HG03095 (cell line): ENCODE measurements around the gene GINS1.

ENCODE experiments used
- ATAC-seq: cut with Tn5 transposase; IDR thresholded peaks from one replicate; pipeline ENCODE4 v1.9.1; 2021; ENCODE audit warnings: moderate library complexity; ENCODE audit not compliant: unreplicated experiment

GINS1 gene

DNA sequence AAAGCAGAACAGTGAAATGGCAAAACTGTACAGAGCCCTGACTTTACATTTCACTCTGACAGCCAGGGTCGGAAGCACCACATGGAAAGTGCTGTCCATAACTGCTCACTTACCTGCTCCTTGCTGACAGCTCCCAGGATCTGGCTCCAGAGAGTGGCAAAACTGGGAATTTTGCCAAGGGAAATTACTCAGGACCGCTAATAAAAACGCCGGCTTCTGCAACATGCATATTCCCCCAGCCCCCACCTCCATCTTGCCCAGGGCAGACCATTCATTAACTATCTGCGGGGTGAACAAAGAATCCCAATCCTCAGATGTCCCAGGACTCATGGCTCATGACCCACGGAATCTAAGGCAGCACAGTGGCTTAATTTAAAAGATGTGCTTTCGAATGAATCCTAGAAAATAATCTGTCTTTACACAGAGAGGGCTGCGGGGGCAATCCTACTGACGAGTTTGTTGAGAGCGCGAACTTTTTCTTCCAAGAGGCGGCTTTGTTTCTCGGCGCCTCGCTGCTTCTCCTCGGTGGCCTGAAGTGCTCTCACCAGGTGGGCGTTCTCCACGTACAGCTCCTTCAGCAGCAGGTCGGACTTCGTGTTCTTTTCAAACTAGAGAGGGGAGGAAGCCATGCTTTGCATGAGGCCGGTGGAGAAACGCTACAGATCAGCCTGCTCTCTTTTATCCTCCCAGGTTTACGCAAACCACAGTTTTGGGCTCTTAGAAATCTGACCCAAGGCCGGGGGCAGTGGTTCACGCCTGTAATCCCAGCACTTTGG lies 45.8 kb downstream of the GINS1 start:
- ATAC-seq = no peak

- no peak for ATAC-seq
Observed at GRCh38 chr20:25454153-25454900, 46.9 kb downstream of the GINS1 start.

DNA sequence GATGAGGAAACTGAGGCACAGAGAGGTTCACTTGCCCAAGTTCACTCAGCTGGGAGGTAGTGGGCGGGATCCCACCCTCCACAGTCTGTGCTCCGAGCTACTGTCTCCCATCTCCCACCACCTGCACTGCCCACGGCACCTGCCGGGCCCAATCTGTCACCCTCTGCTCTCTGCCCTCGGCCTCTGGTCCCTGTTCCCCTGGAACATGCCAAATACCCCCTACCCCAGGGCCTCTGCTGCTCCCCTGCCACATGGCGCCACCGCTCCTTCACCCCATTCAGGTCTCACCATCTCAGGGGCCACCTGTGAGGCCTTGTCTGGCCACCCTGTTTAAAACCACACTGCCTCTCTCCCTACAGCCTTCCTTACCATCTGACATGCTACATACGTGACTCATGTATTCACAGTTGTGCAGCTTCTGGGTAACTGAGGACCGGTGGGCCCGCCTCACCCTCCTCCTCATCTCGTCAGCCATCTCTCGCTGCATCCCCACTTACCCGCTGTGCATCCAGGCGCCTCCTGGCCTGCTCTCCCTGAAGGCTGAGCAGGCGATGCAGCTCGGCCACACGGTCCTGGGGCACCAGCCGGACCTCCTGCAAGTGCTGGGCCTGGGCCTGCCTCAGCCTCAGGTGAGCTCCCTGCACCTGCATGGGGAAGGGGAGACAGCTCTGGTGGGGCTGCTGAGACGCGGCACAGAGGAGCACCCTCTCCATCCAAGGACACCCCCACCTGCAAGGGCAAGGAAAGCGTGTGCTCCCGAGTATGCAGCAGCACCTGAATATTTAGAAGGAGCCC lies 50.6 kb downstream of the GINS1 start:
- no peak for ATAC-seq

GRCh38 chr20:25459111-25459830 lies 51.8 kb downstream of the GINS1 start:
- ATAC-seq = no peak

- ATAC-seq = no peak
Observed at GRCh38 chr20:25459916-25460535, 52.6 kb downstream of the GINS1 start.

- no peak for ATAC-seq
Observed at GRCh38 chr20:25460566-25461280, 53.2 kb downstream of the GINS1 start.

DNA sequence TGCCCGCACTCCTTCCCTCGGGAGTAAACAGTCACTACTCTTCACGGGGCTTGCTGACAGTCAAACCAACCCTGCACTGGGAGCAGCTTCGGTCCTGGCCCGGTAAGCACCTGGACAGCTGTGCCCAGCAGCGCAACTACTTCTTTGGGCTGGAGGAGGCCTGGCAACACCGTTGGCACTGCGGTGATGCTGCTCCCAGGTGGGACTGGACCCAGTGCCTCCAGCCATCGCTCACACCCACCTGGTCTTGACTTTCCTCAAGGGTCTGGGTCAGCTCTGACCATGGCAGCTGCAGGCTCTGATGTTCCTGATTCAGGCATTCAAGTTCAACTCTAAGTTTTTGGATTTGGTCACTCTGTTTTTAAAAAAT lies 53.8 kb downstream of the GINS1 start:
- ATAC-seq = no peak

DNA sequence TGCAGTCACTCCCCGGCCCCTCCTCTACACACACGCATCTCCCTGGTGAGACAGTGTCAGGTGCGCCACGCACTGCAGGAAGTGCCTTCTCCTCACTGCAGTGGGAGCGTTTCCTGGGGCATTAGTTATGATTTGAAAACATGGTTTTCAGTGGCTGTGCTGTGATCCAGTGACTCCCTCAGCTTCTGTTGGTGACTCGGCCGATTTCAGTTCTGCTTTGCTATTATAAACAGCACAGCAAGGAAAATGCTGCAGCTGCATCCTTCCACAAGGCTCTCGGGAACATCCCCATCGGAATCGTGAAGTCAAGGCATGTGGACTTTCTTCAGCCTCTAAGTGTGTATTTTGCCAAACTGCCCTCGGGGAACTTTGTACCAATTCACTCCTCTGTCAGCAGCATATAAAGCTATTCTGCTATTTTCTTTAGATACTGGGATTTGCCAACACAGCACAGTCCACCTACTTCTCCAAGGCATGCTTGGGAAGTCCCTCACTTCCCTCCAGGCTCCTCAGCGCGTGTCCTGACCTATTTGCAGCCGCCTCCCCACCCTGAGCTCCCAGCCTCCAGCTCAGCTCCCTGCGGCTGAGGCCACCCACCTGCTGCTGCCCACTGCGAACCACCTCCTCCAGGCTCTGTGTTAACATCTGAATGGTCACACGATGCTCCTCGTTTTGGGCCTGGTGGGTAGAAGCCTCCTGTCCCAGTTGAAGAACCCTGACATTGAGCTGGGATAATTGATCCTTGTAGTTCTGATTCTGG lies 54.5 kb downstream of the GINS1 start:
- ATAC-seq = no peak

- no peak for ATAC-seq
Observed at GRCh38 chr20:25464501-25465242, 57.2 kb downstream of the GINS1 start.

GRCh38 chr20:25465243-25466135 lies 58.0 kb downstream of the GINS1 start:
- no peak for ATAC-seq

DNA sequence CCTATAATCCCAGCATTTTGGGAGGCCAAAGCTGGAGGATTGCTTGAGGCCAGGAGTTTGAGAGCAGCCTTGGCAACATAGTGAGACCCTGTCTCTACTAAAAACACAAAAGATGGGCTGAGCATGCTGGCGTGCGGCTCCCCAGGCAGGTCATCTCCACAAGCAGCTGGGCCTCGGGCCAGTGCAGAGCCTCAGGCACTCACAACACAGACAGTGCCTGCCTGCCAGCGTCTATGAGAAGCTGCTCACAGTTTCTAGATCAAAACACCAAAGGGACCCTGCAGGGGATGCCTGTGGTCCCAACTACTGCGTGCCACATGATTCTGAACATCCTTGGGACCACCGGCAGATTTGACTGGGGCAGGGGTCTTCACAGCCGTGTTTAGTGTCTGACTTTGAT lies 59.4 kb downstream of the GINS1 start:
- no peak for ATAC-seq

GRCh38 chr20:25467441-25467840 lies 60.0 kb downstream of the GINS1 start:
- no peak for ATAC-seq

- ATAC-seq = no peak
Observed at GRCh38 chr20:25468126-25469075, 60.9 kb downstream of the GINS1 start.

- ATAC-seq = no peak
Observed at GRCh38 chr20:25469558-25469957, 62.1 kb downstream of the GINS1 start.

DNA sequence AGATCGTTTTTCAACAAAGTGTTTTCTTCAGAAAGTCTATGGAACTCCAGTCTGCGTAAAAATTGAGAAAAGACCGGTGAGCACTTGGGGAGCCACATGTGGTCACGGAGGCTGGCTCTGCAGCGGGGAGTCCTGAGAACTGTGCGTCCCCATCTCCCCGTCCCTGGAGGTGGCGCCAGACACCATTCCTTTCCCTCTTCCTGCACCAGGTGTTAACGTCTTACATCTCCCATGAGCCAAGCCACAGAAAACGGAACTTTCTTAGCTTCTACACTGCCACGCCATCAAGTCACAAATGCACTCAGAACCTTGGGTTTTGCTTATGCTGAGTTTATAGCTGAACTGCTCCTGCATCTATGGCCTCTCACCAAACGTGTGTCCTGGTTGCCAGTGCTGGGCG lies 62.6 kb downstream of the GINS1 start:
- peak; percentile 69 for ATAC-seq

- ATAC-seq = no peak
Observed at GRCh38 chr20:25471020-25471419, 63.5 kb downstream of the GINS1 start.
